CD4-positive, alpha-beta T cell treated with Interleukin-15 for 4 hours (primary cell): Measurements from ENCODE around the gene MELTF.

Source experiments
- DNase-seq: peaks from one replicate; pipeline ENCODE4 v3.0.0-alpha.2; 2020; ENCODE audit warnings: low spot score

Gene MELTF

GRCh38 chr3:197010556-197011351 is 18.9 kb downstream of the MELTF start:
- DNase-seq = no peak

- DNase-seq = no peak
Measured at GRCh38 chr3:197009532-197010019, 20.0 kb downstream of the MELTF start.

- DNase-seq = no peak
Measured at GRCh38 chr3:197008436-197009209, 21.0 kb downstream of the MELTF start.

GRCh38 chr3:197007953-197008352 is 21.7 kb downstream of the MELTF start:
- no peak for DNase-seq

GRCh38 chr3:197007296-197007940 is 22.2 kb downstream of the MELTF start:
- no peak for DNase-seq

- no peak for DNase-seq
Measured at GRCh38 chr3:197006860-197007259, 22.8 kb downstream of the MELTF start.

GRCh38 chr3:197006446-197006845 is 23.2 kb downstream of the MELTF start:
- no peak for DNase-seq

GRCh38 chr3:197003461-197004385 is 25.9 kb downstream of the MELTF start:
- DNase-seq = no peak

GRCh38 chr3:197002701-197003454 is 26.7 kb downstream of the MELTF start:
- DNase-seq = peak; percentile 77

GRCh38 chr3:197001972-197002700 is 27.5 kb downstream of the MELTF start:
- DNase-seq = no peak

- DNase-seq = no peak
Measured at GRCh38 chr3:197001106-197001971, 28.3 kb downstream of the MELTF start.

GRCh38 chr3:197000211-197000610 is 29.4 kb downstream of the MELTF start:
- DNase-seq = no peak

GRCh38 chr3:196998966-196999760 is 30.5 kb downstream of the MELTF start:
- no peak for DNase-seq

- DNase-seq = no peak
Measured at GRCh38 chr3:196997311-196997710, 32.3 kb downstream of the MELTF start.

- DNase-seq = no peak
Measured at GRCh38 chr3:196996454-196997265, 33.0 kb downstream of the MELTF start.

- no peak for DNase-seq
Measured at GRCh38 chr3:196995646-196996355, 33.8 kb downstream of the MELTF start.

- DNase-seq = no peak
Measured at GRCh38 chr3:196995027-196995426, 34.6 kb downstream of the MELTF start.
